ENCODE data around the gene NDUFA7.
"Not testable (repeated sequence)": the region's sequence is repeated elsewhere in the genome, so short reads cannot be mapped to it uniquely, and the experiment has no call there.

Gene NDUFA7

DNA sequence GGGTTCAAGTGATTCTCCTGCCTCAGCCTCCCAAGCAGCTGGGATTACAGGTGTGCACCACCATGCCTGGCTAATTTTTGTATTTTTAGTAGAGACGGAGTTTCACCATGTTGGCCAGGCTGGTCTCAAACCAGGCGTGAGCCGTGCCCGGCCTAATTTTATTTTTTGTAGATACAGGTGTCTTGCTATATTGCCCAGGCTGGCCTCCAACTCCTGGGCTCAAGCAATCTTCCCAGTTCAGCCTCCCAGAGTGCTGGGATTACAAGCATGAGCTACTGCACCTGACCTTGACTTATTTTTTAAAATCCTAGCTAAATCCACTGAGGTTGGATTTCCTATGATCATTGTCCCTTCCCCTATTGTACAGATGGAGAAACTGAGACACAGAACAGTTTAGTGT, 20.3 kb upstream of the NDUFA7 start:
- DNase-seq (ENCODE audit: low read depth), result not testable (repeated sequence)

DNA sequence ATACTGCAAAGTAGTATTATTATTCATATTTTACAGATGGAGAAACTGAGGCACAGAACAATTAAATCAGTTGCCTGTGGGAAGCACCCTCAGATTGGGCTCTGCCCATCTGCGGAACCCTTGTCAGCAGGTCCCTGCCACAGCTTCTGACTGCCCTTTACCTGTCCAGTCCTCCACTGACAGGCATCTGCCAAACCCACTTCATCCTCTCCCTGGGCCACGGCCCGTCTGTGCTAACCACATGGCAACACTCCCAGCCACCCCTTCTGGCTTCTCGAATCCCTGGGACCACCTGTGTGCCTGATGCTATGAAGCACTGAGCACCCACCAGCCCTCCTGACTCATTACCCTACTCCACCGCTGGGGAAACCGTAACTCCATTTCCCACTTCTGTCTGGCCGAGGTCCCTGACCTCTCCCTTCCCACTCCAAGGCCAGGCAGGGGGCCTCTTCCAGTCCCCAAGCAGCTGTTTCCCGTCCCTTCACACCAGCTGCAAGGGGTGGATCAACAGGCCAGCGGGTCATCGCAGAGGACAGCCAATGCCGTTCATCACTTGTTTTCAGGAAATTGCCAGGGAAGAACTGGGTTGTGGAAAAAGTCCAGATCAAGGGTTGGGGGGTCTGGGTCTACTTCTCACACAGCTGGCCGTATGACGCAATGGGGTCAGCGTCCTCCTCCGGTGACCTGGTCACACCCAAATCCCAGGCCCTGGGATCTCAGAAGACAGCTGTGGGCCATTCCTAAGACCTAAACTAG, 19.3 kb upstream of the NDUFA7 start:
- no peak for DNase-seq (ENCODE audit: low read depth)

DNA sequence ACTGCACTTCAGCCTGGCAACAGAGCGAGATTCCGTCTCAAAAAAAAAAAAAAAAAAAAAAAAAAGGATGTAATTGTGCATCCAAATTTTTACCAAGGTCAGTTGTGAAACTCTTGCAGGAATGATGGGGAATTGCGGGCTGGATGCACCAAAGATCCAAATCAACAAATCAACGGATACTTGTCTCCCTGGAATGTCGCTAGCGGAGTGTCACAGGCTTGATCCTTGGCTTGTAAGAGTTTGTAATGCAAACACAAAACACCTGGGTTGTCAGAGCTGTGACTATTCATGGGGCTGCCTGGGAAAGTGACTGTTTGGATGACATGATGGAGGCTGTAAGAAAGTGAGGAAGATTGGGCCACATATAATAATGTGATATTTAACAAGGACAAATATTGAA, 17.7 kb upstream of the NDUFA7 start:
- DNase-seq (ENCODE audit: low read depth), result no peak

DNA sequence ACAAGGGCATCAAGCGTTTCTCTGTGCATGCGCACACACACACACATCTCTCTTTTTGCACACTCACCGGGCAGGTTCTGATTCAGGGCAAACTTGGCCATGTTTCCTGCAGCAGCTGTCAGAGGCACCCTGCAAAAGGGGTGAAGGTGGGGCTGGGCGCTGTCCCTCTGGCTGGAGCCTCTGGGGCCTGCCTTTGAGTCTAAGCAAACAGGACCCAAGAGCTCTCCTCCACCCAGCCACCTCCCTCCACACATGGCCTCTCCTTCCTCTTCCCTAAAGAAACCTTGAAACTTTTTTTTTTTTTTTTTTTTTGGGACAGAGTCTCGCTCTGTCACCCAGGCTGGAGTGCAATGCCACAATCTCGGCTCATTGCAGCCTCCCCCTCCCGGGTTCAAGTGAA, 16.6 kb upstream of the NDUFA7 start:
- DNase-seq (ENCODE audit: low read depth), result no peak

DNA sequence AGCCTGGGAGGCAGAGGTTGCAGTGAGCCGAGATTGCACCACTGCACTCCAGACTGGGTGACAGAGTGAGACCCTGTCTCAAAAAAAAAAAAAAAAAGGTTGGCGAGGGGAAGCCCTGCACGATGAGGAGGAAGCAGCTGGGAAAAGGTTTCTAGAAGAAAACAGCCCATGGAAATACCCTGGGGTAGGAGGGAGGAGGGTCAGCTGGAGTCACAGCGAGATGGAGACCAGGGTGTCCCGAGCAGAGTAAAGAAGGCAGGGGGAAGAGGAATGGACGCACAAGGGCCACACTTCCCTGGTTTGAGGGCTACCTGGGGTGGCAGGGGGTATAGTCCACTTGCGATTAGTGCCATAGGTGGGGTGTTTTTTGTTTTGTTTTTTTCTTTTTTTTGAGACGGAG, 15.5 kb upstream of the NDUFA7 start:
- no peak for DNase-seq (ENCODE audit: low read depth)

DNA sequence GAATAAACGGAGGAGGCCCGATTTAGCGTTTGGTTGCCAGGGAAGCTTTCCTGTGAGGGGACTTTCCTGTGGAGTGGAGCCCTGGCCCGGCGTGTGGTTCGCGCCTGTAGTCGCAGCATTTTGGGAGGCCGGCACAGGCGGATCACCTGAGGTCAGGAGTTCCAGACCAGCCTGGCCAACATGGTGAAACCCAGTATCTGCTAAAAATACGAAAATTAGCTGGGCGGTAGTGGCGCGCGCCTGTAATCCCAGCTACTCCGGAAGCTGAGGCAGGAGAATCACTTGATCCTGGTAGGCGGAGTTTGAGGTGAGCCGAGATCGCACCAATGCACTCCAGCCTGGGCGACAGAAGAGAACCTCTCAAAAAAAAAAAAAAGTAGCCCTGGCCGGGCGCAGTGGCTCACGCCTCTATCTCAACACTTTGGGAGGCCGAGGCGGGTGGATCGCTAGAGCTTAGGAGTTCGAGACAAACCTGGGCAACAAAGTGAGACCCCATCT, 14.9 kb upstream of the NDUFA7 start:
- no peak for DNase-seq (ENCODE audit: low read depth)

DNA sequence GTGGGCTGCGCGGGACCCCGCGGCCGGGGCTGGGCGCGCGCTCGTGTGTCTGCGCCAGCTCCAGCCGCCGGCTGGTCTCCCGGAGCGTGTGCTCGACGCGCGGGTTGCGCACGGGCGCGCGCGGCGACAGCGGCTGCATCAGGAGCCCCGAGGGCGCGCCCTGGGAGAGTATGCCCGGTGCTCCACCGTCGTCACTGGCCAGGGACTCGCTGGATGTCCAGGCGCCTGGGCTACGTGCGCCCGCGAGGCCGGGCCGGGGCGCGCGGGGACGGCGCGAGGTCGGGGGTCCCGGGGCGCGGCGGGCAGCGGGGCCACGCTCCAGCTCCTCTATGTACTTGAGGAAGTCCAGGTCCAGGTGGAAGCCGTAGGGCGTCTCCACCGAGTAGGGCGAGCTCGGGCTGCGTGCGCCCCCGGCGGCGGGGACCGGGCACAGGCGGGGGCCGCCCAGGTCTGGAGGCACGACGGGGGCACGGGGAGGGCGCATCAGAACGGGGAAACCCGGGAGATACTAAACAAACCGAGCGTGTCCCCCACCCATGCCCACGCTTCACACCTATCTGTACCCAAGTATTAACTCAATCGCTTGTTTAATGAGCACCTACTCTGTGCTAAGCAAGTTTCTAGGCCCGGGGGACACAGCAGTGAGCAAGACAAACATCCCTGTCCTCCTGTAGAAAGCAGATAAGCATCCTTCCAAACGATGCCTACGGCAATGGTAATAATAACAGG, 14.3 kb upstream of the NDUFA7 start:
- DNase-seq (ENCODE audit: low read depth), result no peak

DNA sequence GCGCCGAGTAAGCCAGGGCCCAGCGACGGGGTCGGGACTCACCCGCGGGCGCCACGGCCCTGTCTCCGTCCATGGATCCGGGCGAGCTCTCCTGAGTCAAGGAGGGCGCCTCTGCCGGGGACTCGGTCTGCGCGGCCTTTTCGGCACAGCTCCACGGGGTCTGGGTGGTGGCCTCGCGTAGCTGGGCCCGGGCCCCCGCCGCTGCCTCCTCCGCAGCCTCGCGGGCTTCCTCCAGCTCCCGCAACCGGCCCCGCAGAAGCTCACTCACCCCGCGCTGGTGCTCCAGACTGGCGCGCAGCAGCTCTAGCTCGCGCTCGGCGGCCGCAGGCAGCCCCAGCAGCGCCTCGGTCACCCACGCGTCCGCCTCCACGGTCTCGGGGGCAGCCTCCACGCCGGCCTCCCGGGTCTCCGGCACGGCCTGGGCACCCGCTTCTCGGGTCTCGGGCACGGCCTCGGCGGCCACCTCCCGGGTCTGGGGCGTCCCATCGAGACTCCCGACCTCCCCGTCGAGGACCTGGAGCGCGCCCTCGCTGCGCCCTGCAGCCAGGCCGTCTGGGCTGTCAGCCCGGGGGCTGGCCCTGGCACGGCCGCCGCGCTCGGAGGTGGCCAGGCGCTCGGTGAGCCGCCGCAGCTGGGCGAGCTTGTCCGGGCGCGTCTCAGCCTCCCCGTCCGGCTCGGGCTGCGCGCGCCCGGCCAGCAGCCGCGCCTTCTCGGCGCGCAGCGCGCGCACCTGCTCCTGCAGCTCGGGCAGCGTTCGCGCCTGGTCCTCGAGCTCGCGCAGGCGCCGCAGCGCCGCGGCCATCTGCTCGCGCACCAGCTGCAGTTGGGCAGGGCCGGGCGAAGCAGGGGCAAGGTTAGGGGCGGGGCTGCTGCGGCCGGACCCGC, 13.5 kb upstream of the NDUFA7 start:
- no peak for DNase-seq (ENCODE audit: low read depth)

DNA sequence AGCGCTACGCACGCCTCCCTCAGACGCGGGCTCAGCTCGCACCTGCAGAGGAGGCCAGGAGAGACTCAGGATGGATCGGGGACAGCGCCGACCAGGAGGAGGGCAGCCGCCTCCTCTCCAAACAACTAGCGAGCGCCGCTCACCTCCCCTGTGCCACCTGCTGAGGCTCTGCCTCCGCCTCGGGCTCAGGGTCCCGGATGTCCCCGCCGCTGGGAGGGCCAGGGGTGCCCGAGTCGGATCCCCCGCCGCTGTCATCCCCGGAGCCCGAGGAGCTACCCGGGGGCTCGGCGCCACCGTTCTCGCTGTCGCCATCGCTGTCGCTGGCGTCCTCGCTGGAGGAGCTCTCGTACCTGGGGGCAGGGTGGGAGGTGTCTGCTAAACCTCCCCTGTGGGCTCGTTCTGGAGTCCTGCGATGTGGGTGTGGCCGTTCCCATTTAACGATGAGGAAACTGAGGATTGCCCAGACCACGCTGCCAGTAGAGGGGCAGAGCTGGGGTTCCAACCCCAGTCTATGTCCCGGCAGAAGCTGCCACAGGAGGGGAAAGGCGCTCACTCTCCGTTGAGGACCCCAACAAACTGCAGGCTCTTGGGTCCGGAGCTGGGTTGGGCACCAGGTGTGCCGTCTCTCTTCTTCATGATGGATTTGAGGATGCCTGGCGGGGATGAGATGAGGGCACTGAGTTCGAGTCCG, 12.7 kb upstream of the NDUFA7 start:
- DNase-seq (ENCODE audit: low read depth), result no peak

DNA sequence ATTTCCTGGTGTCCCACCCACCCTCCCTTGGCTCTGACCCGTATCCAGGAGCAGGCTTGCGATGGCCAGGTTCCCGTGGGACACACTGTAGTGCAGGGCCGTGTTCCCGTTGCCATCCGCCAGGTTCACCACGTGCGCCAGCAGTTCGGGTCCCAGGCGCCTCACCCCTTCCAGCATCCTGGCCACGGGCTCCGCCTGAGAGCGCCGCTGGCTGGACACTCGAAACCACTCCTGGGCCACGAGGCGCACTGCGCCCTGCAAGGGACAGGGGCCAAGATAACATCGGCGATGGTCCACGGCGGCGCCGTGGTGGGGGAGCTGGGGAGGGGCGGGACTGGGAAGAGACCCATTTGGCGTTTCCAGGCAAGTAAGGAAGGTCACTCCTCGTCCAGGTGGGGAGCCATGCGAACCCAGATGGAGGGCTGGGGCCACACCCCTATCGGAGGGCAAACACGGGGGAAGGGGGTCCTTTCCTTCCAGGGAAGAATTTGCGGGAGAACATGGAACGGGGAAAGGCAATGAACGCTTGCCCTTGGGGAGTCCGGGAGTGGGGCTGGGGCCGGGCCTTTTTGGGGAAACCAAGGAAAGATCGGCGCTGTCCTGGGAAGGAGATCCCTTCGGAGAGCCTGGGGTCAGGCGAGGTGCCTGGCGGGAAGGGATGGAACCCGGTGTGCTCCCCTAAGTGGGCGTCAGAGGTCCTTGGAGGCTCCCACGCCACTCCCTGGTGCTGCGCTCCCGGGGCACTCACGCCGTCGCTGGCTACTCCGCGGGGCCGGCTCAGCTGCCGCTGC, 12.0 kb upstream of the NDUFA7 start:
- no peak for DNase-seq (ENCODE audit: low read depth)

DNA sequence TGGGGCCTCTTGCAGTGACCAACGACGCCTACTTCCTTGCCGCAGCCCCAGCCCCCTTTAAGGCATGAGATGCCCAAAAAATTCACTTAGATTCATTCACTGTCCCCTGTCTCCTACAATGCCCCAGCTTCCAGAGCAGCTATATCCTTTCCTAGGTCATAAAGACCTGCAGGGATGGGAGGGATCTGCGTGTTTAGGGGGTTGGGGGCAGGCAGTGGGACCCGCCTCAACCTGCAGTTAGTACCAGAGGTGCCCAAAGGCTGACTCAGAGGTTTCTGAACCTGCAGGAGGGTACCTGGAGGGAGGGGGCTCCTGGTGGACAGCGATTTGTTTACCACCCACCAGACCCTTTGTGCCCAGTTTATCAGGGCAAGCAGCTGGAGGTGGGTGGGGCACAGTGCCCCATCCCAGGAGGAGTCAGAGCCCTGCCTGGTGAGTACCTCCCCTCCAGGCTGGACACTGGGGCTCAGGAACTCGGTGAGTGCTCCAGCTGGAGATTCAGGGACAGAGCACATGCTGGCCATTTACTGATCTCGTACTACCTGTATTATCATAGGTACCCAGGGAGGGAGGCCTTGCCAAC, 10.2 kb upstream of the NDUFA7 start:
- no peak for DNase-seq (ENCODE audit: low read depth)

DNA sequence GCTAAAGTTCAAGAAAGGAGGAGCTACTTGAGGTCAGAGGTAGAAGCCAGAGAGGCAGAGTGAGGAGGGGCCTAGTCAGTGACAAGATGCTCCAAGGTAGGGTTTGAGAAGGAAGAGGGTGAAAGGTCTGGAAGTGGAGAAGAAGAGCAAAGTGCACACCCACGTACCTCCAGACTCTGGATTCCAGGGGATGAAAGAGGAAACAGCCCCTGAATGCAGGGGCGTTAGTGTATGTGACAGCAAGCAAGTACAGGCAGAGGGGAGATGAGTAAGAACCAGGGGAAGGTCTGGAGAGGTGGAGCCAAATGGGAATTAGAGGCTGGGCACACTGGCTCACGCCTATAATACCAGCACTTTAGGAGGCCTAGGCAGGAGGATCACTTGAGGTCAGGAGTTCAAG, 8.8 kb upstream of the NDUFA7 start:
- no peak for DNase-seq (ENCODE audit: low read depth)

DNA sequence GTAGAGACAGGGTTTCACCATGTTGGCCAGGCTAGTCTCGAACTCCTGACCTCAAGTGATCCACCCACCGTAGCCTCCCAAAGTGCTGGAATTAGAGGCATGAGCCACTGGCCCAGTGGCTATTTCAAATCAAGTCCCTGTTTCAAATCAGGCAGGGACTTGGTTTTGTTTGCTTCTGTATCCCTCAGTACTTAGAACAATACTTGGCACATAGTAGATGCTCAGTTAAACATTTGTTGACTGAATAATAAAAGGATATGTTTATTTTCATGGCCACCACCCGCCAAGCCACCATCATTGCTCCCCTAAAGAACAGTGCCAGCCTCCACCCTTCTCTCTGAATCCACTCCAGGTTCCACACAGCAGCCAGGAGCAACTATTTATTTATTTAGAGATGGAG, 4.3 kb upstream of the NDUFA7 start:
- no peak for DNase-seq (ENCODE audit: low read depth)

DNA sequence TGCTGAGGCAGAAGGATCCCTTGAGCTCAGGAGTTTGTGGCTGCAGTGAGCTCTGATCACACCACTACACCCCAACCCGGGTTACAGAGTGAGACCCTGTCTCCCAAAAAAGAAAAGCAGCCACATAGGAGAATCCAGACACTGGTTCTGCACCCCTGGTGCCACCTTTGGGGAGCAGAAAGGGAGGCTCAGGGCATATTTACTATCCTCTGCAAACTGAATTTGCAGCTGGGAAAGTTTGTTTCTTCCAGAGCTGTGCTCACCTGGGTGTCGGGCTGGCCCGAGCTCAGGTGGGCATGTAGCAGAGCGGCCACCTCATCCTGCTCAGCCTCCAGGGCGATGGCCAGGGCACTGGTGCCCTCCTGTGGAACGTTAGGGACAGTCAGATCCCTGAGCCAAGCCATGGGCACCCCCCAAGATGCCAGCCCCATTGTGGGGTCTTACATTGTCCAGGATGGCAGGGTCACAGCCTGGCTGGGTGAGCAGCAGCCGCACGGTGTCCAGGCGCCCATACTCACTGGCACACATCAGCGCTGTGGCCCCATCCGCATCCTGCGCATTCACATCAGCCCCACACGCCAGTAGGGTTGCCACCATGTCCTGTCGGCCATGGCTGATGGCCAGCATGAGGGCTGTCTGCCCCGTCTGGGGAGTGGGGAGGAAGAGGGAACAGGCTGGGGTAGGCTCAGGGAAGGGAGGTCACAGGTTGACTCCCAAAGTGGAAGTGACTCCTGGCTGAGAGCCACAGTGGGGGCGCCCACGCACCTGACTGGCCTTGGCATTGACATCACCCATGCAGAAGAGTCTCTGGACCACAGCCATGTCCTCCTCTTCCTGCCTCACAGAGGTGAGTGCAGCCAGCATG, 3.2 kb upstream of the NDUFA7 start:
- no peak for DNase-seq (ENCODE audit: low read depth)

DNA sequence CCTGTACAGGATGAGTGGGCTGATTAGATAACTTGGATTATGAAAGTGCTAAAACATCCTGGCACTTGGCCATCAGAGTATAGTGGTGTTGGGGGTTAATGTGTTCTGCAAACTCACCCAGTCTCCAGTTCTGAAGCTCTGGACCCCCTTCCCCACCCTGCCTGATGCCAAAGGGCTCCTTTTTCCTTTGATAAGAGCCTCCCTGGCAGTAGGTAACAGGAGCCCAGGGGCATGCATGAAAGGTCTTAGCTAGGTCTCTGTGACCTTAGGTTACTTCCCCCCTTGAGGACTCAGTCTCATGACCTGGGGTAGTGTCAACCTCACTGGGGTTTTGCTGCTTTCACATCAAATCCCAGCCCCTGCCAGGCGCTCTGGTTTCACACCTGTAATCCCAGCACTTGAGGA, 2.6 kb upstream of the NDUFA7 start:
- DNase-seq (ENCODE audit: low read depth), result no peak

DNA sequence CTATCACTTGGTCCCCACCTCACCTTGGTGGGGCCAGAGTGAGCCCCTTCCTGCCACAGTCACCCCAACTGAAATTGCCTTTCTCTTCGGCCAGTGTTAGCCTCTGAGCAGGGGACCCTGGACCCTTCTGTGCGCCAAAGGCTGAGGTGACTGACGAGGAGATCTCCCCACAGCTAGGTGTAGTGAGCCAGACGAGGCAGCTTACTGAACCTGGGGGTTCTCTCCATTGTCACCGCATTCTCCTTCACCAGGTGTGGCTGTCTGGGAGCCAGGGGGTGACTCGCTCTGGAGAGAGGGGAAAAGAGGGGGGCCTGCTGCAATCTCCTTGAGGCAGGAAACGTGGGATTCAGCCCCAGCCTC, 1.4 kb upstream of the NDUFA7 start:
- no peak for DNase-seq (ENCODE audit: low read depth)

DNA sequence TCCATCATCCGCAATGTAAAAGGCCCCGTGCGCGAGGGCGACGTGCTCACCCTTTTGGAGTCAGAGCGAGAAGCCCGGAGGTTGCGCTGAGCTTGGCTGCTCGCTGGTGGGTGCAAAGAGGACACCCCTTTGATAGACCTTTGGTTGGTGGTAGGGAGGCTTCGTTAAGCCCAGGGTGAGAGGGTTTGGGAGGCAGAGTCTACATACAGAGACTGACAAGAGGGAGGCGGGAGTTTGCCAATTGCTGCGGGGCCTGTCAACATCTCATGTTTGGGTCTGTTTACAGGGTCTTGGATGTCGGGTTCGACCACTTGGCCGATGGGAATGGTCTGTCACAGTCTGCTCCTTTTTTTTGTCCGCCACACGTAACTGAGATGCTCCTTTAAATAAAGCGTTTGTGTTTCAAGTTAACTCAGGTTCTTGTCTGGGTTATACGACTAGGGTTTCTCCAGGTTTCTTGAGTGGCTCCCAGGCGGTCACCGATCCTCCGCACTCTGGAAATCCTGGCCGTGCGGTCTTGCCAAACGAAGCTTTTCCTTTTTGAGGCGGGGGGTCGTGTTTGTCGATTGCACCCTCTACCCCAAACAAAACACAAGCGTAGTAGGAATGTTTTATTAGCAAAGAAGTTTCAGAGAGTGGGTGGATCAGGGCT, 937 bp upstream of the NDUFA7 start:
- DNase-seq (ENCODE audit: low read depth), result no peak

DNA sequence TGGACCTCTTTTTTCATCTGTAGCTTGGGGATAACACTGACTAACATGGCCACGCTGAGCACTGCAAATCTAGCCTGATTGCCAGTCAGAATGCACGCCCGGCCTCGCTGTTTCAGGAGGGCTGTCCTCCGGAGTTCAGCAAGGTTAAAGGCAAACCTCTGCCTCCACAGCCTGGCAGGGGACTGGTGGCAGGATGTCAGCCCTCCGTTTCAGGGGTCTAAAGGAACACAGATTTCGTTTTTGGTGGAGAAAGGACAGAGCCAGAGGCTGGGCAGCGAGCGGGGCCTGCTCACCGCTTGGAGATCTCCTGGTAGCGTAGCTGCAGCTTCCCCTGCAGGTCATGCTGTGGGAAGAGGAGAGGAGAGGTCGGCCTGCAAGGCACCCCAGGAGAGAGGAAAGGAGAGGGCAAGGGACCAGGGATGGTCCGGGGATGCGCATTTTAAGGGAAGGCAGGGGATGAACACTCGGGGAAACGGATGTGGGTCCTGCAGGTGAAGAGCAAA, 560 bp downstream of the NDUFA7 start:
- no peak for DNase-seq (ENCODE audit: low read depth)
